BLaER1 treated with 17β-estradiol and CSF1 and Interleukin-3, amounts not matched to agents 10 nM and 100 nM (cell line): ENCODE data around the gene ADPRH.

ENCODE experiments used
- H3K27ac ChIP-seq, 11 experiments: shearing (Covaris generic); formaldehyde crosslinking; 2 replicates each; pipeline ENCODE4 v1.8.1; 2022
- H3K27me3 ChIP-seq, 11 experiments: shearing (Covaris generic); formaldehyde crosslinking; 2 replicates each; pipeline ENCODE4 v1.8.1; 2022
- H3K36me3 ChIP-seq, 11 experiments: shearing (Covaris generic); formaldehyde crosslinking; 2 replicates each; pipeline ENCODE4 v1.8.1; 2022
- H3K4me1 ChIP-seq, 10 experiments: shearing (Covaris generic); formaldehyde crosslinking; 2 replicates each; pipeline ENCODE4 v1.8.1; 2022
- H3K4me2 ChIP-seq, 11 experiments: shearing (Covaris generic); formaldehyde crosslinking; 2 replicates each; pipeline ENCODE4 v1.8.1; 2022
- H3K4me3 ChIP-seq, 10 experiments: shearing (Covaris generic); formaldehyde crosslinking; 2 replicates each; pipeline ENCODE4 v1.8.1; 2022
- H3K9ac ChIP-seq, 11 experiments: shearing (Covaris generic); formaldehyde crosslinking; 2 replicates each; pipeline ENCODE4 v1.8.1; 2022
- H3K9me3 ChIP-seq, 11 experiments: shearing (Covaris generic); formaldehyde crosslinking; replicated peaks in 1 of 11; 2 replicates each; pipeline ENCODE4 v1.8.1; 2022
- H4K20me1 ChIP-seq, 11 experiments: shearing (Covaris generic); formaldehyde crosslinking; 2 replicates each; pipeline ENCODE4 v1.8.1; 2022
- Cebpa-rat ChIP-seq, 11 experiments: shearing (Covaris generic); IDR thresholded peaks; 2 replicates each; pipeline ENCODE4 v1.8.1; 2022

Gene ADPRH

GRCh38 chr3:119569156-119569555 is 10.1 kb upstream of the ADPRH start:
- H3K36me3 ChIP-seq, result no peaks in the 10 kb centered on the region
- peak overlapping the region in 2 of 11 experiments; percentile 57 to 60; a peak in 3 of 22 replicates for H3K4me2 ChIP-seq
- no peak overlapping the region for H3K9ac ChIP-seq
- no peaks in the 10 kb centered on the region for H4K20me1 ChIP-seq
- H3K4me3 ChIP-seq, result no peak overlapping the region
- H3K9me3 ChIP-seq, result peaks cover 0 to 5% (median 3%) of the 10 kb centered on the region in 11 experiments; a peak in 7 of 22 replicates
- no peaks in the 10 kb centered on the region for H3K27me3 ChIP-seq
- no peak overlapping the region for H3K27ac ChIP-seq
- H3K4me1 ChIP-seq, result peaks cover 0 to 36% (median 0%) of the 10 kb centered on the region in 10 experiments; a peak in 9 of 20 replicates
- no peak for TF ChIP-seq Cebpa-rat (IDR thresholded peaks at IDR 0.05)

- peaks cover 0 to 36% (median 0%) of the 10 kb centered on the region in 10 experiments; a peak in 9 of 20 replicates for H3K4me1 ChIP-seq
- no peaks in the 10 kb centered on the region for H3K27me3 ChIP-seq
- peak overlapping the region in 5 of 11 experiments; percentile 28 to 73 (median 48); a peak in 8 of 22 replicates for H3K27ac ChIP-seq
- no peak overlapping the region for H3K4me3 ChIP-seq
- peak overlapping the region in 2 of 11 experiments; percentile 22 to 33; a peak in 1 of 22 replicates for H3K9ac ChIP-seq
- no peaks in the 10 kb centered on the region for H3K36me3 ChIP-seq
- no peak for TF ChIP-seq Cebpa-rat (IDR thresholded peaks at IDR 0.05)
- H3K4me2 ChIP-seq, result peak overlapping the region in 5 of 11 experiments; percentile 24 to 60 (median 38); a peak in 8 of 22 replicates
- no peaks in the 10 kb centered on the region for H3K9me3 ChIP-seq
- no peaks in the 10 kb centered on the region for H4K20me1 ChIP-seq
Observed at GRCh38 chr3:119570229-119570628, 9.1 kb upstream of the ADPRH start.

- Histone ChIP-seq H3K4me1 (peaks cover 0 to 36% (median 0%) of the 10 kb centered on the region in 10 experiments; a peak in 9 of 20 replicates), H3K27ac (peak overlapping the region in 3 of 11 experiments; percentile 48 to 73 (median 64); a peak in 5 of 22 replicates), H3K27me3 (no peaks in the 10 kb centered on the region), H4K20me1 (no peaks in the 10 kb centered on the region), H3K4me2 (peak overlapping the region in 3 of 11 experiments; percentile 38 to 60 (median 57); a peak in 6 of 22 replicates), H3K36me3 (no peaks in the 10 kb centered on the region), H3K9ac (no peak overlapping the region), H3K4me3 (no peak overlapping the region), H3K9me3 (no peaks in the 10 kb centered on the region)
- TF ChIP-seq Cebpa-rat (IDR thresholded peaks at IDR 0.05), result no peak
Observed at GRCh38 chr3:119571230-119571629, 8.1 kb upstream of the ADPRH start.

GRCh38 chr3:119571688-119572087 is 7.6 kb upstream of the ADPRH start:
- Histone ChIP-seq H3K27ac (peak overlapping the region in 2 of 11 experiments; percentile 64 to 73; a peak in 2 of 22 replicates), H3K4me3 (no peak overlapping the region), H4K20me1 (no peaks in the 10 kb centered on the region), H3K4me1 (peaks cover 0 to 36% (median 0%) of the 10 kb centered on the region in 10 experiments; a peak in 9 of 20 replicates), H3K9ac (no peak overlapping the region), H3K4me2 (peak overlapping the region in 3 of 11 experiments; percentile 38 to 60 (median 57); a peak in 6 of 22 replicates), H3K9me3 (no peaks in the 10 kb centered on the region), H3K36me3 (no peaks in the 10 kb centered on the region), H3K27me3 (no peaks in the 10 kb centered on the region)
- TF ChIP-seq Cebpa-rat (IDR thresholded peaks at IDR 0.05), result no peak

- no peak overlapping the region for H3K9ac ChIP-seq
- no peaks in the 10 kb centered on the region for H4K20me1 ChIP-seq
- no peak overlapping the region for H3K27ac ChIP-seq
- no peaks in the 10 kb centered on the region for H3K36me3 ChIP-seq
- no peak overlapping the region for H3K4me3 ChIP-seq
- peaks cover 15 to 28% (median 27%) of the 10 kb centered on the region in 11 experiments for H3K27me3 ChIP-seq
- H3K4me2 ChIP-seq, result no peak overlapping the region
- peaks cover 5 to 31% (median 14%) of the 10 kb centered on the region in 10 experiments; a peak in 16 of 20 replicates for H3K4me1 ChIP-seq
- no peak for TF ChIP-seq Cebpa-rat (IDR thresholded peaks at IDR 0.05)
- peaks cover 0 to 10% (median 5%) of the 10 kb centered on the region in 11 experiments; a peak in 12 of 22 replicates for H3K9me3 ChIP-seq
Observed at GRCh38 chr3:119575507-119575906, 3.8 kb upstream of the ADPRH start.

GRCh38 chr3:119580067-119580760 is 922 bp downstream of the ADPRH start:
- no peaks in the 10 kb centered on the region for H4K20me1 ChIP-seq
- H3K9me3 ChIP-seq, result peaks cover 0 to 10% (median 5%) of the 10 kb centered on the region in 11 experiments; a peak in 12 of 22 replicates
- peaks cover 18 to 39% (median 32%) of the 10 kb centered on the region in 11 experiments for H3K27me3 ChIP-seq
- no peak for TF ChIP-seq Cebpa-rat (IDR thresholded peaks at IDR 0.05)
- peak overlapping the region; percentile 41 to 68 (median 57) for H3K4me3 ChIP-seq
- peak overlapping the region; percentile 77 to 90 (median 85) for H3K4me2 ChIP-seq
- H3K9ac ChIP-seq, result peak overlapping the region; percentile 18 to 76 (median 50); a peak in 19 of 22 replicates
- peaks cover 5 to 45% (median 14%) of the 10 kb centered on the region in 10 experiments; a peak in 16 of 20 replicates for H3K4me1 ChIP-seq
- peak overlapping the region in 6 of 11 experiments; percentile 27 to 75 (median 72); a peak in 13 of 22 replicates for H3K27ac ChIP-seq
- H3K36me3 ChIP-seq, result no peaks in the 10 kb centered on the region

GRCh38 chr3:119582178-119582577 is 2.9 kb downstream of the ADPRH start:
- H3K27me3 ChIP-seq, result peaks cover 18 to 39% (median 32%) of the 10 kb centered on the region in 11 experiments
- no peak overlapping the region for H3K27ac ChIP-seq
- no peak overlapping the region for H3K4me3 ChIP-seq
- peaks cover 0 to 10% (median 5%) of the 10 kb centered on the region in 11 experiments; a peak in 12 of 22 replicates for H3K9me3 ChIP-seq
- H3K36me3 ChIP-seq, result no peaks in the 10 kb centered on the region
- peaks cover 5 to 64% (median 14%) of the 10 kb centered on the region in 10 experiments; a peak in 16 of 20 replicates for H3K4me1 ChIP-seq
- no peaks in the 10 kb centered on the region for H4K20me1 ChIP-seq
- TF ChIP-seq Cebpa-rat (IDR thresholded peaks at IDR 0.05), result no peak
- peak overlapping the region in 3 of 11 experiments; percentile 21 to 50 (median 47); a peak in 5 of 22 replicates for H3K4me2 ChIP-seq
- no peak overlapping the region for H3K9ac ChIP-seq

- peaks cover under 1 to 8% (median 4%) of the 10 kb centered on the region in 11 experiments; a peak in 21 of 22 replicates for H3K9me3 ChIP-seq
- peaks cover 13 to 82% (median 26%) of the 10 kb centered on the region in 10 experiments for H3K4me1 ChIP-seq
- peaks cover 5 to 15% (median 7%) of the 10 kb centered on the region in 11 experiments; a peak in 20 of 22 replicates for H3K27me3 ChIP-seq
- H3K4me2 ChIP-seq, result peak overlapping the region in 3 of 11 experiments; percentile 89 to 96 (median 89); a peak in 6 of 22 replicates
- H4K20me1 ChIP-seq, result no peaks in the 10 kb centered on the region
- H3K9ac ChIP-seq, result no peak overlapping the region
- TF ChIP-seq Cebpa-rat (IDR thresholded peaks at IDR 0.05), result no peak
- peaks cover 0 to under 1% (median 0%) of the 10 kb centered on the region in 11 experiments; a peak in 1 of 22 replicates for H3K36me3 ChIP-seq
- no peak overlapping the region for H3K27ac ChIP-seq
- H3K4me3 ChIP-seq, result no peak overlapping the region
Observed at GRCh38 chr3:119585208-119585607, 5.9 kb downstream of the ADPRH start.
